Thymus (tissue), 11 donors: ENCODE data around the gene FCRLB. TPM values are rescaled to one million over a fixed set of nuclear protein-coding genes. Genes with fewer than 3 reads are reported as not detected.
"Not testable (repeated sequence)": the region's sequence is repeated elsewhere in the genome, so short reads cannot be mapped to it uniquely, and the experiment has no call there.

Source experiments
- DNase-seq, 9 donors: peaks; one replicate each; pipeline ENCODE4 v3.0.0-alpha.2; 2013; ENCODE audit warnings: low spot score in 9 of 9, low read depth in 6 of 9, missing footprints in 1 of 9
- H3K27ac ChIP-seq, 2 donors: one replicate each; pipeline ENCODE4 v1.5.1; 2013; ENCODE audit warnings: control low read depth in 1 of 2, low read depth in 1 of 2, low read length in 1 of 2, mild to moderate bottlenecking in 1 of 2, moderate library complexity in 1 of 2
- H3K27me3 ChIP-seq, 2 donors: one replicate each; pipeline ENCODE4 v1.5.1; 2013; ENCODE audit warnings: low read length in 1 of 2; ENCODE audit not compliant: control insufficient read depth in 2 of 2, insufficient read depth in 1 of 2
- H3K36me3 ChIP-seq, 2 donors: one replicate each; pipeline ENCODE4 v1.5.1; 2013; ENCODE audit warnings: low read length in 1 of 2, mild to moderate bottlenecking in 1 of 2, moderate library complexity in 1 of 2; ENCODE audit not compliant: control insufficient read depth in 2 of 2, insufficient read depth in 2 of 2
- H3K4me1 ChIP-seq, 2 donors: one replicate each; pipeline ENCODE4 v1.5.1; 2013; ENCODE audit warnings: low read length in 2 of 2; ENCODE audit not compliant: control insufficient read depth in 2 of 2, insufficient read depth in 2 of 2
- H3K4me3 ChIP-seq, 2 donors: one replicate each; pipeline ENCODE4 v1.5.1; 2013; ENCODE audit warnings: low read length in 2 of 2, control low read depth in 1 of 2, mild to moderate bottlenecking in 1 of 2
- H3K9me3 ChIP-seq, 2 donors: one replicate each; pipeline ENCODE4 v1.5.1; 2013; ENCODE audit warnings: low read length in 1 of 2, mild to moderate bottlenecking in 1 of 2; ENCODE audit not compliant: control insufficient read depth in 2 of 2, insufficient read depth in 1 of 2
- WGBS: extraction: QIAGEN DNeasy Blood & Tissue Kit; methylation state at CpG from one replicate; pipeline ENCODE4 v1.1.7; 2013; 5-methylcytosine and 5-hydroxymethylcytosine counted together
- polyA plus RNA-seq: library from polyadenylated mRNA; stranded (reverse); fragments of 200-250 nt; gene quantifications from one replicate; pipeline ENCODE4 v1.2.3, GENCODE V29; 2013
- total RNA-seq: library from RNA; stranded (reverse); fragments of 120-200 nt; gene quantifications from one replicate; pipeline ENCODE4 v1.2.4, GENCODE V29; 2013
- donor health status: healthy.

The FCRLB gene
- total and polyA plus RNA-seq, 2 donors = 0.28 to 0.84 TPM

GRCh38 chr1:161709373-161709772, 12.0 kb upstream of the FCRLB start:
- H3K9me3 ChIP-seq = no peaks in the 10 kb centered on the region
- WGBS = 91% methylated on average over 4 of the region's 4 CpGs
- H3K27ac ChIP-seq = no peak overlapping the region
- H3K4me1 ChIP-seq = no peaks in the 10 kb centered on the region
- H3K27me3 ChIP-seq = peaks cover 10 to 25% of the 10 kb centered on the region in 2 donors
- no peaks in the 10 kb centered on the region for H3K36me3 ChIP-seq
- H3K4me3 ChIP-seq = no peak overlapping the region
- DNase-seq = no peak

DNA sequence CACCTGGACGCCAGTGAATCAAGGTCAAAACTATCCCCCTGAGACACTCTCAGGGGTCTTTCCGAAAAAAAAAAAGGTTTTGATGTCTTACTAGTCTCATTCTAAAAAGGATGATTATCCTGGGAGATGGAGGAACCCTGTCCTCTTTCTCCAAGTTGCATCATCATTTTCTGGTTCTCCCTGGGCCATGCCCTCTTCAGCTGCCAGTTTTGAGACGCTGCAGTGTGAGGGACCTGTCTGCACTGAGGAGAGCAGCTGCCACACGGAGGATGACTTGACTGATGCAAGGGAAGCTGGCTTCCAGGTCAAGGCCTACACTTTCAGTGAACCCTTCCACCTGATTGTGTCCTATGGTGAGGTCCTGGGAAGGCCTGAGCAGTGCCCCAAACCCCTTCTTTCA, 10.8 kb upstream of the FCRLB start:
- Histone ChIP-seq H3K27ac (no peak overlapping the region), H3K9me3 (no peaks in the 10 kb centered on the region), H3K36me3 (no peaks in the 10 kb centered on the region), H3K4me3 (no peak overlapping the region), H3K4me1 (no peaks in the 10 kb centered on the region), H3K27me3 (peaks cover 18 to 25% of the 10 kb centered on the region in 2 donors)
- no peak for DNase-seq
- WGBS = 97% methylated on average over 4 of the region's 4 CpGs

GRCh38 chr1:161718559-161719324, 2.6 kb upstream of the FCRLB start:
- no peaks in the 10 kb centered on the region for H3K9me3 ChIP-seq
- H3K4me3 ChIP-seq = no peak overlapping the region
- no peaks in the 10 kb centered on the region for H3K4me1 ChIP-seq
- 45% methylated on average over 8 of the region's 8 CpGs for WGBS
- H3K27ac ChIP-seq = no peak overlapping the region
- H3K27me3 ChIP-seq = peaks cover 39 to 64% of the 10 kb centered on the region in 2 donors
- DNase-seq = peak in 1 of 9 donors; percentile 12
- H3K36me3 ChIP-seq = no peaks in the 10 kb centered on the region

GRCh38 chr1:161719325-161719611, 2.1 kb upstream of the FCRLB start:
- Histone ChIP-seq H3K4me1 (no peaks in the 10 kb centered on the region), H3K9me3 (no peaks in the 10 kb centered on the region), H3K27me3 (peaks cover 40 to 68% of the 10 kb centered on the region in 2 donors), H3K4me3 (no peak overlapping the region), H3K27ac (no peak overlapping the region), H3K36me3 (no peaks in the 10 kb centered on the region)
- WGBS = 100% methylated on average over 1 of the region's 1 CpG
- no peak for DNase-seq

GRCh38 chr1:161720422-161720821, 922 bp upstream of the FCRLB start:
- no peaks in the 10 kb centered on the region for H3K4me1 ChIP-seq
- peaks cover 42 to 80% of the 10 kb centered on the region in 2 donors for H3K27me3 ChIP-seq
- WGBS = 97% methylated on average over 1 of the region's 1 CpG

GRCh38 chr1:161721738-161722343, 497 bp downstream of the FCRLB start:
- Histone ChIP-seq H3K9me3 (peaks cover 1 to 5% of the 10 kb centered on the region in 2 donors), H3K4me1 (peaks cover 0 to 10% of the 10 kb centered on the region in 2 donors), H3K27me3 (peaks cover 46 to 87% of the 10 kb centered on the region in 2 donors), H3K36me3 (no peaks in the 10 kb centered on the region), H3K27ac (no peak overlapping the region), H3K4me3 (no peak overlapping the region)
- 70% methylated on average over 8 of the region's 8 CpGs for WGBS
- no peak for DNase-seq

More at GRCh38 chr1:161720422-161720821, 922 bp upstream of the FCRLB start:
- H3K9me3 ChIP-seq = no peaks in the 10 kb centered on the region
- DNase-seq = no peak
- no peaks in the 10 kb centered on the region for H3K36me3 ChIP-seq
- H3K4me3 ChIP-seq = no peak overlapping the region
- H3K27ac ChIP-seq = no peak overlapping the region

DNA sequence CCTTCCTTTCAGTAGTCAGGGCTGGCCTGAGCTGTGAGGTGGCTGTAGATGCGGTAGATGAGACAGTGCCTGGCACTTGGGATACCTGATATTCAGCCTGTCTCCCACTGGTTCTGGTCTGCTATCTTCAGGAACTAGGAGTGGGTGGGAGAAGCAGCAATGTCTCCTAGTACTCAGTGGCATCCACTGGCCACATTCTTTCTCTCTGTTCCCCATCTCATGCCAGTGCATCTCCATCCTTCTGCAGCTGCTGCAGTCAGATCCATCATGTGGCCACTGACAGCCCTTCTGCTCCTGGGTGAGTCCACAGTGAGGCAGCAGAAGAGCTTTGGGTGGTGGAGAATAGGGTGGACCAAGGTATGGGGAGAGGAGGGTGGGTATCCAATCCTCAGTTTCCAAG, 1.1 kb downstream of the FCRLB start:
- 100% methylated on average over 1 of the region's 1 CpG for WGBS
- Histone ChIP-seq H3K27ac (no peak overlapping the region), H3K36me3 (no peaks in the 10 kb centered on the region), H3K4me3 (no peak overlapping the region), H3K9me3 (peaks cover 1 to 5% of the 10 kb centered on the region in 2 donors), H3K27me3 (peaks cover 48 to 87% of the 10 kb centered on the region in 2 donors), H3K4me1 (peaks cover 3 to 14% of the 10 kb centered on the region in 2 donors)
- no peak for DNase-seq

DNA sequence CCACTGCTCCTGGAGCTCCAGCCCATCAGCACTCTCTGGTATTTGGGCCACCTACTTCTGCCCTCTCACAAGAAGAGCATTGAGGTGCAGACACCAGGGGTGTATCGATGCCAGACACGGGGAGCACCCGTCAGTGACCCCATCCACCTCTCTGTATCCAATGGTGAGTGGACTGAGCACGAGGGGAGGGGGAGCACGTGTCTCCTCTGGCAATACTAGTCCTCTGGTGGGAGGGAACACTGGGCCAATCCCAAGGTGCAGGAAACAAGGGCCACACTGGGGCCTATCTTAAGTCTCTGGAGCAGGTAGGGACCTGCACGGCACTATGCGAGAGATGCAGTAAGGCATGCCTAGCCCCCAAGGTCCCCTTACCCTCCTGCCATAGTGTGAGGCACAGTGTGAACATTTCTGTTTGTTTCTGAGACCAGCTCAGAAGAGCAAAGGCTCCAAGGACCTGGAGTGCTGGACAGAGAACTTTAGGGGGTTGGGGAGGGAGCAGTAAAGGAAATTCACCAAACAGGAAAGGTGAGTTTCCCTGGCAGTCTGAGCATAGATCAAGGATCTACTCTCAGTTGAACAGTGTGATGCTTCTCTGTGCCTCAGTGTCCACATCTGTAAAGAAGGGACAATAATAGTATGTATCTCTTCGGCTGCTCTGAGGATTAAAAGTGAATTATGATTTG, 2.3 kb downstream of the FCRLB start:
- no peak for DNase-seq
- Histone ChIP-seq H3K27me3 (peaks cover 46 to 89% of the 10 kb centered on the region in 2 donors), H3K4me3 (no peak overlapping the region), H3K36me3 (no peaks in the 10 kb centered on the region), H3K4me1 (peaks cover 5 to 19% of the 10 kb centered on the region in 2 donors), H3K27ac (no peak overlapping the region), H3K9me3 (peaks cover 1 to 5% of the 10 kb centered on the region in 2 donors)
- WGBS = 96% methylated on average over 8 of the region's 8 CpGs

DNA sequence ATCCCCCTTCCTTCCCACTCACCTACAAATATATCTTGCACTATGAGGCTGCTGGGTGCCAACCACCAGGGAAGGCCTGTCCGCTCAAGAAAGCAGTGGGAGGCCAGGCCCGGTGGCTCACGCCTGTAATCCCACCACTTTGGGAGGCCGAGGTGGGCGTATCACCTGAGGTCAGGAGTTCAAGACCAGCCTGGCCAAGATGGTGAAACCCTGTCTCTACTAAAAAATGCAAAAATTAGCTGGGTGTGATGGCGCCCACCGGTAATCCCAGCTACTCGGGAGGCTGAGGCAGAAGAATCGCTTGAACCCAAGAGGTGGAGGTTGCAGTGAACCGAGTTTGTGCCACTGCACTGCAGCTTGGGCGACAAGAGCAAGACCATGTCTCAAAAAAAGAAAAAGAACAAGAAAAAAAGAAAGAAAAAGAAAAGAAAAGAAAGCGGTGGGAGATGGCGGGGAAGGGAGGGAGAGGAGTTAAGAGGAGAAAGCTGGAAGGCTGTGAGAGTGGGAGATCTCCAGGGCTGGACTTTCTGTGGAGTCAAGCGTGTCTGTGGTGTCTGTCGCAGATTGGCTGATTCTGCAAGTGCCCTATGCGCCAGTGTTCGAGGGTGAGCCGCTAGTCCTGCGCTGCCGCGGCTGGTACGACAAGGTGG, 4.0 kb downstream of the FCRLB start:
- WGBS = 62% methylated on average over 22 of the region's 22 CpGs
- Histone ChIP-seq H3K27me3 (peaks cover 59 to 94% of the 10 kb centered on the region in 2 donors), H3K4me3 (peak overlapping the region; percentile 48 to 54), H3K4me1 (peaks cover 5 to 19% of the 10 kb centered on the region in 2 donors)
- DNase-seq, H3K36me3 ChIP-seq, H3K27ac ChIP-seq, H3K9me3 ChIP-seq: not testable (repeated sequence)
